Spinal cord (tissue), 10 donors: ENCODE data around the gene PDE8B. TPM values are rescaled to one million over a fixed set of nuclear protein-coding genes. Genes with fewer than 3 reads are reported as not detected.

ENCODE experiments used
- DNase-seq, 6 donors: peaks; one replicate each; pipeline versions ENCODE4 v3.0.0 to v3.0.0-alpha.2; 2013 to 2015; ENCODE audit warnings: low spot score in 6 of 6, low read depth in 4 of 6
- H3K27ac ChIP-seq: one replicate; pipeline ENCODE4 v1.5.1; 2013; ENCODE audit warnings: low read depth, low read length, control low read depth
- H3K27me3 ChIP-seq: one replicate; pipeline ENCODE4 v1.6.1; 2013; ENCODE audit warnings: low read length; ENCODE audit not compliant: control insufficient read depth, insufficient read depth
- H3K36me3 ChIP-seq: one replicate; pipeline ENCODE4 v1.6.1; 2013; ENCODE audit warnings: low read length; ENCODE audit not compliant: control insufficient read depth, insufficient read depth
- H3K4me1 ChIP-seq: one replicate; pipeline ENCODE4 v1.6.1; 2013; ENCODE audit warnings: low read length; ENCODE audit not compliant: control insufficient read depth, insufficient read depth
- H3K4me3 ChIP-seq: one replicate; pipeline ENCODE4 v1.5.1; 2013; ENCODE audit warnings: low read depth, low read length, control low read depth
- H3K9me3 ChIP-seq: one replicate; pipeline ENCODE4 v1.6.1; 2013; ENCODE audit warnings: low read length; ENCODE audit not compliant: control insufficient read depth, insufficient read depth
- WGBS: methylation state at CpG from one replicate; pipeline ENCODE4 v1.1.5; 2013; ENCODE audit warnings: missing lambda C conversion rate; ENCODE audit not compliant: insufficient coverage; 5-methylcytosine and 5-hydroxymethylcytosine counted together
- polyA plus RNA-seq, 2 donors: library from polyadenylated mRNA; unstranded; fragments of 120-200 nt; gene quantifications; one replicate each; pipeline ENCODE4 v1.2.1, GENCODE V29; 2013; ENCODE audit not compliant: insufficient read length in 2 of 2
- total RNA-seq, 2 donors: library from RNA; depleted of rRNA in 1 of 2; stranded (reverse); fragments of 120-200 nt in 1 of 2; fragments of >200 nt in 1 of 2; gene quantifications; one replicate each; pipeline versions ENCODE4 v1.2.3 to v1.2.4, GENCODE V29; 2013 to 2014
- donor health status: healthy.

PDE8B gene
- total and polyA plus RNA-seq, 4 donors = 12.7 to 25.8 (median 20.6) TPM

DNA sequence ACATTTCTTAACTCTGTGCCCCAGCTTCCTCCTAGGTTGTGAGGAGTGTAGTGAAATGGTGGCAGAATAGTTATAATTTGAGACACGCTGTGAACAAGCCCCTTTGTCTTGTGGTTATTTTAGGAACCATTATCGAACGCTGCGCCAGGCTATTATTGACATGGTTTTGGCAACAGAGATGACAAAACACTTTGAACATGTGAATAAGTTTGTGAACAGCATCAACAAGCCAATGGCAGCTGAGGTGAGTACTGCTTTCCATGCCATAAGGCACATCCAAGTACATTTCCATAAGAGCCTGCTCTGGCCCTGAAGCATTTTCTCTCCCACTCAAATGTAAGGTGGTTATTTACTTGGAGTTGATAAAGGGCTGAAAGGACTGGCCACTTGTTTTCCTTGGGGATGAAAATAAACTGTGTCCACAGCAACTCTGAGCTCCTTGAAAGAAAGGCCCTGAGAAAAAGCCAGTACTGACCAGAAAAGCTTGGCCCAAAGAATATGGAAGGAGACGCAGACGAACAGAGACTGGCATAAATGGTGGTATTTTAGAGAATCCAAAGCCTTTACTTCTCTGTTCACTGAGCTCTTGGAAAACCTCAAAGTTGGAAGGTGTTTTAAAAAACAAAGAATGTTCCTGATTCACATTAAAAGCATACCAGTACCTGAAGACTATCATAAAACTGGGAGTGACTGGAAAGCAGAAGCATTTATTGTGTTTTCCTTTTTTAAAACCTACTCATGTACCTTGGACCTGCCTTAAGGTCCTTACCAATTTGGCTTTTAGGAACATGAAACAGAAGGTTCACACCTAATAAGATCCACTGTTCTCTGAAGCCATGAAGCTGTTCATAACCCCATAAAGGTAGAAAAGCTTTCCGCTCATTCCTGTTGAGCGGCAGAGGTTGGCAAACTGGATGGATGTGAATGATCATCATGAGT lies 209.4 kb downstream of the PDE8B start:
- 88% methylated on average over 8 of the region's 8 CpGs for WGBS
- no peak for DNase-seq
- no peaks in the 10 kb centered on the region for H3K27me3 ChIP-seq
- H3K36me3 ChIP-seq = peaks cover 4% of the 10 kb centered on the region
- H3K27ac ChIP-seq = no peak overlapping the region
- peaks cover 3% of the 10 kb centered on the region for H3K4me1 ChIP-seq
- no peak overlapping the region for H3K4me3 ChIP-seq
- H3K9me3 ChIP-seq = no peaks in the 10 kb centered on the region

DNA sequence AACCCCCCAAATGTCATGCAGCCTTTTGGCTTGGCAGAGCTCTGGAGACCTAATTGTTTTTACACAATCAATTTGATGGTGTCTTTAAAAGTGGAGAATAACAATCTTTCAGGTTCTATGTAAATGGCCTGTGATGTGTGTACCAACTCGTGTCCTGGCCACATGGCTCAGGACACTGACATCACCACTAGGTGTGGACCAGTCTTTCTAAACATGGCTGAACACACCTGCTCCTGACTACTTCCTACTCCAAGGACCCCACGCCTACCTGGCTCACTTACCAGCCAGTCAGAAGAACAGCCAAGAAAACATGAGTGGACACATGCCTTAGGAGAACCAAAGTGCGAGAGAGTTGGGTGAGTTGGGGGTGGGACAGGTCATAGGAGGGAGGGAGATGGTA lies 210.5 kb downstream of the PDE8B start:
- H3K36me3 ChIP-seq = peaks cover 11% of the 10 kb centered on the region
- H3K27me3 ChIP-seq = no peaks in the 10 kb centered on the region
- H3K27ac ChIP-seq = no peak overlapping the region
- H3K4me3 ChIP-seq = no peak overlapping the region
- 44% methylated on average over 2 of the region's 3 CpGs for WGBS
- no peak for DNase-seq
- H3K9me3 ChIP-seq = no peaks in the 10 kb centered on the region
- H3K4me1 ChIP-seq = peaks cover 3% of the 10 kb centered on the region

DNA sequence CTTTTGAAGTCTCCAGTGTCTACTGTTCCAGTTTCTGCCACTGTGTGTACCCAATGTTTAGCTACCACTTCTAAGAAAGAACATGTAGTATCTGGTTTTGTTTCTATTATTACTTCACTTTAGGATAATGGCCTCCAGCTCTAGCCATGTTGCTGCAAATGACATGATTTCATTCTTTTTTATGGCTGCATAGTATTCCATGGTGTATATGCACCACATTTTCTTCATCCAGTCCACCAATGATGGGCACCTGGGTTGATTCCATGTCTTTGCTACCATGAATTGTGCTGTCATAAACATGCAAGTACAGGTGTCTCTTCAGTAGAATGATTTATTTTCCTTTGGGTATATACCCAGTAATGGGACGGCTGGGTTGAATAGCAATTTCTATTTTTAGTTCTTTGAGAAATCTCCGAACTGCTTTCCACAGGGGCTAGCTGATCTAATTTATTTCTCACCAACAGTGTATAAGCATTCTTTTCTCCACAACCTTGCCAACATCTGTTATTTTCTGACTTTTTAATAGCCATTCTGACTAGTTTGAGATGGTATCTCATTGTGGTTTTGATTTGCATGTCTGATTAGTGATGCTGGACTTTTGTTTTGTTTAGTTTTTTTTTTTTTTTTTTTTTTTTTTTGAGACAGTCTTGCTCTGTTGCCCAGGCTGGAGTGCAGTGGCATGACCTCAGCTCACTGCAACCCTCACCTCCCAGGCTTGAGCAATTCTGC lies 212.7 kb downstream of the PDE8B start:
- DNase-seq = no peak
- Histone ChIP-seq H3K4me3 (no peak overlapping the region), H3K27me3 (no peaks in the 10 kb centered on the region), H3K4me1 (no peaks in the 10 kb centered on the region), H3K36me3 (peaks cover 11% of the 10 kb centered on the region), H3K27ac (no peak overlapping the region), H3K9me3 (no peaks in the 10 kb centered on the region)
- no CpG with 5 or more reads among the region's 2 CpGs for WGBS

DNA sequence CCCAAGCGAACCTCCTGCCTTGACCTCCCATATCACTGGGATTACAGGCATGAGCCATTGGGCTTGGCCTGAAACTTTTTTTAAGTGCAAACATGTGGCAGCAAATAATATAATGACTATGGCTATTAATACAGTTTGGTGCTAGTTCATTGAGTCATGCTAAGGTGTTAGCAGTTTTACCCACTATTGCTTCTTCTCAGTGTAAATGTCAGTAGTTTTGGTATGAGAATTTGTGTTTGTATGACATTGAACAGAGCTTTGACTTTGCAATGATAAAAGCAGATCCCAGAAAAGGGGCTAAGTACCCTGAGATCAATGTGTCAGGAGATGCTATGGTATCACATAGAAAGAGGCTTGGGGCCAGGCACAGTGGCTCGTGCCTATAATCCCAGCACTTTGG lies 214.4 kb downstream of the PDE8B start:
- 100% methylated on average over 1 of the region's 2 CpGs for WGBS
- no peaks in the 10 kb centered on the region for H3K4me1 ChIP-seq
- no peaks in the 10 kb centered on the region for H3K27me3 ChIP-seq
- H3K36me3 ChIP-seq = peaks cover 11% of the 10 kb centered on the region
- no peak overlapping the region for H3K27ac ChIP-seq
- no peak for DNase-seq
- no peak overlapping the region for H3K4me3 ChIP-seq
- no peaks in the 10 kb centered on the region for H3K9me3 ChIP-seq

DNA sequence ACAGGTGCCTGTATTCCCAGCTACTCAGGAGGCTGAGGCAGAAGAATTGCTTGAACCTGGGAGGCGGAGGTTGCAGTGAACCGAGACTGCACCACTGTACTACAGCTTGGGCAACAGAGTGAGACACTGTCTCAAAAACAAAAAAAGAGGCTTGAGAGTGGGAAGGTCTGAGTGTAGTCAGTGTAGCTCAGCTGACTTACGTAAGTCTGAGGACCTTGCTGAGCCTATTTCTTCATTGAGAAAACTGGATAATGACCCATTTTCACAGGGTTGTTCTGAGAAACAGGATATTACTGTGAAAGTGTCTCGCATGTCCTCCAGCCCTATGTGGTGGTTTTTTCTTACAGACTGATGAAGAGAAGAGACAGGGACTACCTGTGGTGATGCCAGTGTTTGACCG lies 214.9 kb downstream of the PDE8B start:
- H3K4me3 ChIP-seq = no peak overlapping the region
- DNase-seq = no peak
- no peaks in the 10 kb centered on the region for H3K4me1 ChIP-seq
- no peaks in the 10 kb centered on the region for H3K9me3 ChIP-seq
- WGBS = 95% methylated on average over 3 of the region's 5 CpGs
- no peak overlapping the region for H3K27ac ChIP-seq
- no peaks in the 10 kb centered on the region for H3K27me3 ChIP-seq
- peaks cover 11% of the 10 kb centered on the region for H3K36me3 ChIP-seq

DNA sequence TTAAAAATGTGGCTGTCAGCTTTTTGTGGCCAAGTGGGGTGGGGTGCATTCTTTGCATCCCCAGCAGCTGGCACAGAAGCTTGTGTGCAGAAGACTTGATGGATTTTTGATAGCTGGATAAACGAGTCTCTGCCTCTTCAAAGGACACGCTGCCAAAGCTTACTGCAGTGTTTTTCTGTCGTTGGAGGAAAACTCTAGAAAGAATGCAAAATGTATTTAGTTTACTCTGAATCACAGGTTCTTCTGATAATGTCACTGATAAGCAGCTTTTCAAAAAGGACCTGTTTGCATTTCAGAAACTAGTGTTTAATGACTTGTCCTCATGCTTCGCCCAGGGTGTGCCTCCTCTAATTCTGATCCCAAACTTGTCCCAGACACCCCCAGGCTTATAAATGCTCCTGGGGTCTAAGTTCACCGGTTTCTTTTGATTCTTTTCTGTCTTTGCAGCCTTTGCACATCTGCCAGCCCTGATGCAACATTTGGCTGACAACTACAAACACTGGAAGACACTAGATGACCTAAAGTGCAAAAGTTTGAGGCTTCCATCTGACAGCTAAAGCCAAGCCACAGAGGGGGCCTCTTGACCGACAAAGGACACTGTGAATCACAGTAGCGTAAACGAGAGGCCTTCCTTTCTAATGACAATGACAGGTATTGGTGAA lies 215.6 kb downstream of the PDE8B start:
- Histone ChIP-seq H3K27me3 (no peaks in the 10 kb centered on the region), H3K4me1 (no peaks in the 10 kb centered on the region), H3K36me3 (peaks cover 11% of the 10 kb centered on the region), H3K9me3 (no peaks in the 10 kb centered on the region), H3K27ac (no peak overlapping the region), H3K4me3 (no peak overlapping the region)
- 67% methylated on average over 5 of the region's 8 CpGs for WGBS
- no peak for DNase-seq

DNA sequence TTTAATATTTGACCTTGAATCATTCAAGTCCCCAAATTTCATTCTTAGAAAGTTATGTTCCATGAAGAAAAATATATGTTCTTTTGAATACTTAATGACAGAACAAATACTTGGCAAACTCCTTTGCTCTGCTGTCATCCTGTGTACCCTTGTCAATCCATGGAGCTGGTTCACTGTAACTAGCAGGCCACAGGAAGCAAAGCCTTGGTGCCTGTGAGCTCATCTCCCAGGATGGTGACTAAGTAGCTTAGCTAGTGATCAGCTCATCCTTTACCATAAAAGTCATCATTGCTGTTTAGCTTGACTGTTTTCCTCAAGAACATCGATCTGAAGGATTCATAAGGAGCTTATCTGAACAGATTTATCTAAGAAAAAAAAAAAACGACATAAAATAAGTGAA lies 216.2 kb downstream of the PDE8B start:
- no peaks in the 10 kb centered on the region for H3K9me3 ChIP-seq
- no peak for DNase-seq
- H3K27me3 ChIP-seq = no peaks in the 10 kb centered on the region
- 50% methylated on average over 1 of the region's 2 CpGs for WGBS
- no peaks in the 10 kb centered on the region for H3K4me1 ChIP-seq
- H3K4me3 ChIP-seq = no peak overlapping the region
- H3K27ac ChIP-seq = no peak overlapping the region
- H3K36me3 ChIP-seq = peaks cover 11% of the 10 kb centered on the region

DNA sequence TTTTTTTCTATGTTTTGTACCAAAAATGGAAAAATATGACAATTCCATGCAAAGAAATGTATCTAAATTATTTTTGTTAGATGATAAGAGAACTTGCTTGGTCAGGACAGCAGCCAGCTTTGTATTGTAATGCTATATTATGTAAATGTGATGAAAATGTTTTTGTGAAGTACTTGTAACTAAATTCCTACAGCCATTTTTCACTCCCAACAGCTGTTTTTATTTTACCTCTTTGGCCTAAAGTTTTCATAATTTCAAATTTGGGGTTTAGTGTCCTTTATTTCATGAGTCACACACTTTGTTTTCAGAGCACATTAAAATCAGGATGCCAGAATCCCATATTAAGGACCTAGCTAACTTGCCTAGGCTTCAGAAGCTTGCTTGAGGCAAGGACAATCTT lies 217.5 kb downstream of the PDE8B start:
- Histone ChIP-seq H3K27me3 (no peaks in the 10 kb centered on the region), H3K27ac (no peak overlapping the region), H3K9me3 (no peaks in the 10 kb centered on the region), H3K36me3 (peaks cover 11% of the 10 kb centered on the region), H3K4me1 (no peaks in the 10 kb centered on the region), H3K4me3 (no peak overlapping the region)
- no peak for DNase-seq

DNA sequence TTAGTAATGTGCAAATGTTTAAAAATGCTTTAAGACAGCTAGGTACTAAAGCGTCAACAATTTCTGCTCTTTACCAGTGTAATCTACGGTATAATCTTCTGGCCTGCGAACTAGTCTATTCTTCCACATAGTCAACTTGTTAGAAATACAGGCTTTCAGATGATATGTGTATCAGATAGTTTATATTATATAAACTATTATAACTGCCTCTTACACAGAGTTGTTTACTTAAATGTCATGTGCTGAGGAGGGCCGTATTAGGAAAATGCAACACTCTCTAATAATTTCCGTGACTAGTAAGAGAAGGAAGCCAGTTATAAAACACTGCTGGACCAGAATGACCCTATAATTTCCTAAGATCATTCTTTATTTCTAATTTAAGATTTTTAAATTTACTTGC lies 218.0 kb downstream of the PDE8B start:
- DNase-seq = no peak
- no peaks in the 10 kb centered on the region for H3K27me3 ChIP-seq
- H3K9me3 ChIP-seq = no peaks in the 10 kb centered on the region
- no peak overlapping the region for H3K27ac ChIP-seq
- peaks cover 11% of the 10 kb centered on the region for H3K36me3 ChIP-seq
- H3K4me3 ChIP-seq = no peak overlapping the region
- no CpG with 5 or more reads among the region's 5 CpGs for WGBS
- H3K4me1 ChIP-seq = no peaks in the 10 kb centered on the region
